ENCODE results near the gene SRCIN1.

Gene SRCIN1

DNA sequence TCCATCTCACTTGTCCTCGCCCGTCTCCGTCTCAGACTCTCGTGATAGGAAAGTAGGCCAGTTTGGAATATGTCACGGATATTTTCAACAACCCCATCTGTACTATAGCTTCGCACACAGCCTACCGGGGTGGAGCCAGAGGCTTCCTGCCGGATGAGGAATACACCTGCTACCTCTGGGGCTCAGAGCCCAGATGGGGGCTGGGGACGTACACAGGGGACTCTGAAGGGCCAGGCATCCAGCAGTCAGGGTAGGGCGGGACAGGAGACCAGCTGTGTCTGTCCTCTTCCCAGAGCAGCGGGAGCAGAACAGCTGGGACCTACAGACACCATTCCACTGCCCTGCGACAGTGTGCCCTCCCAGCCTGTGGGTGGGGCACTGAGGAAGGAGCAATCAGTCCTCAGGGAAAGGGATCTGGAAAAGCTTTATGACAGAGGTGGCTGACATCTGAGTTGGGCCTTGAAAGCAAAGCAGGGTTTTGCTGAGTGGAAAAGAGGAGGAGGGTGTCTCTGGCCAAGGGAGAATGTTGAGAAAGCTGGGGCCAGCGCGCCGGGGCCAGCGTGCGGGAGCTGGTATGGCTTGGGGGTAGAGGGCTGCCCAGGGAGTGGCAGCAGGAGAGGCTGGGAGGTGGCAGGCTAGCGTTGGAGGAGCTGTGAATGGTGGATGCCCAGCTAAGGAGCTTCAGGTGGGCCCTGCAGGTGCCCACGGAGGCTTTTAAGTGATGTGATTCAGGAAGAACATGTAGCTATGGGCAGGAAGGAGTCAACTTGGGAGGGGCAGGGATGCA is 11.5 kb upstream of the SRCIN1 start:
- DNase-seq = no peak

GRCh38 chr17:38616361-38616760 is 10.6 kb upstream of the SRCIN1 start:
- no peak for DNase-seq

DNA sequence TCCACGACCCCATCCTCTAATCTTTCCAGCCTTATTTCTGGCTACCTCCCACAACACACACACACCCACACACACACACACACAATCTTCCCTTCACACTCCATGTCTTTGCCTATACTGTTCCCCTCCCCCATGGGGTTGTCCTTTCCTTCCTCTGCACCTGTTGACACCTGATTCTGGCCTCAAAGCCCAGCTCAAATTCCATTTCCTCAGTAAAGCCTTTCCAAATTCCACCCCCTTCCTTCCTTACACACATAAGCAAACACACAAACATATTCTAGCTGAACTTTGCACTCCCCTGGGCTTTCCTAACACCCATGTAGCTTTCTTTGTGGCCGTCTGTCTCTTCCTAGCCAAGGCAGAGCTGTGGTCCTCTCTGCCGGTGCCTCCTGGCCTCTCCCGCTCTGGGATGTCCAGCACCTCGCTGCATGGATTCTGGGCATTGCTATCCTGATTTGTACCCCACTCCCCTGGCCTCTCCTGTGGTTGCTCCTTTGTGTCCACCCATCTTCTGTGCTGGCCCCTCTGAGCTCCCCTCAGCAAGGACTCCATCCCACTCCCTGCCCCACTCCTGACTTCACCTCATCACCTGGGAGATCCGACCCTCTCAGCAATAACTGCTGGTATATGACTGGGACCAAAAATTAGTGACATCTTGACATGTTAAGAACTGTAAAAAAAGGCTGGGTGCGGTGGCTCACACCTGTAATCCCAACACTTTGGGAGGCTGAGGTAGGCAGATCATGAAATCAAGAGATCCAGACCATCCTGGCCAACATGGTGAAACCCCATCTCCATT is 8.4 kb upstream of the SRCIN1 start:
- no peak for DNase-seq

- no peak for DNase-seq
These were observed 7.8 kb upstream of the SRCIN1 start for GRCh38 chr17:38613525-38613980.

GRCh38 chr17:38611872-38612376 is 6.2 kb upstream of the SRCIN1 start:
- DNase-seq = no peak

- DNase-seq = no peak
These were observed 5.5 kb upstream of the SRCIN1 start for GRCh38 chr17:38611070-38611786.

- DNase-seq = no peak
These were observed 3.7 kb upstream of the SRCIN1 start for GRCh38 chr17:38609280-38610031.

- no peak for DNase-seq
These were observed 2.9 kb upstream of the SRCIN1 start for GRCh38 chr17:38608648-38609047.

DNA sequence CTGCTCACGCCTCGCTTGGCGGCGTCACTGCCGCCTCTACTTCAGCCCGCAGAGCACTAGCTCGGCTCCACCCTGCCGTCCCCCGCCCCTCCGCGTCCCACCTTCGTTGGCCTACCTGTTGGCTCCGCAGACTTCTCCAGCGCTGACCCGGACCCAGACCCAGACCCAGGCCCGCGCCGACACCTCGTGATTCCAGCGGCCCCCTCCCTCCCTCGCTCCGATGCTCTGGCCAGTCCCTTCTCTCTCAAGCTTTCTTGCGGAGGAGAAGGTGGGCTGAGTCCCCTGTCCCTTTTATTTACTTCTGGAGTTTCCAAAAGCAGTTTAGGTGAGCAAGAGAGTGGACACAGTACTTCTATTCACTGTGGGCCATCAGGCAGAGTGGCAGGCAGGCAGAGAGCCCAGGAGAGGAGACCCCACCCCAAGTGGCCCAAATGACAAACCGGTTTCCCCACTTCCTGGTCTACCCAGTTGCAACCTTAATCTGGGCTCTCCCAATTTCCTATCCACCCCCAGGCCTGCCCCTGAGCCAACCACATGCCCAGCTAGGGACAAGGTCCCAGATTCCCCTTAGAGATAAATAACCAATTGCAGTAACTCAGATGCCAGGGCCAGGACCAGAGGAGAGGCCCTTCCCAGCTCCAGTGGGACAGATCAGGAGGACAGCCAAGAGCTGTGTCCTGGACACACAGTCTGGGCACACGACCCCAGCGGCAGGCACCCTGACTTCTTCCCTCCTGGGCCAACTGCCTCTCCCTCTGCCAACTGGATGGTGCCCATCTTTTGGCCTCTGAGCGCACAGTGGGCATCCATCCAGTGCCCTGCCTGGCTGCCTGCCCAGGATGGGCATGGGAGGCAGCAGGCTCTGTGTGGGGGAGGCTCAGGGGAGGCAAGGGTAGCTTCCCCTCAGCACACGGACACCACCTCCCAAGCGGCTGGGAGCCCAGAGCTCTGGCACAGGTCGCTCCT is 1.2 kb upstream of the SRCIN1 start:
- DNase-seq = no peak

DNA sequence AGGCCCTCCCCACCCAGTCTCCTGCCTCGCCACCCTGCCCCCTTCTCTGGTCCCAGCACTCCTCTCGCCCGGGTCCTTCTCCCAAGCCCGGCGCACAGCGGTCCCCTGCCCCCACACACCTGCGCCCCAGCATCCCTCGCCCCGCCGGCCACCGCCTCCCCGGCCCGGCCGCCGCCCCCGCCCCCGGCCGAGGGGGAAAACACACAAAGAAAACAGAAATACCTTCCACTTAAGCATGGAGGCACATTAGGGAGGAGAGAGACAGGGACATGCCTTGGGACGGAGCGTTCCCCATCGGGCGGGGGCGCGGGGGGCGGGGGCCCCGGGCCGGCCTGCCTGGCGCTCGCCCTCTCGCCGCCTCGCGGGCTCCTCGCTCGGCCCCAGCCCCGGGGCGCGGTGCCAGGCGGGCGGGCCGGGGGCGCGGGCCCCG is 326 bp downstream of the SRCIN1 start:
- no peak for DNase-seq

- DNase-seq = peak; percentile 13 to 28
These were observed 1.0 kb downstream of the SRCIN1 start for GRCh38 chr17:38604479-38605403.

DNA sequence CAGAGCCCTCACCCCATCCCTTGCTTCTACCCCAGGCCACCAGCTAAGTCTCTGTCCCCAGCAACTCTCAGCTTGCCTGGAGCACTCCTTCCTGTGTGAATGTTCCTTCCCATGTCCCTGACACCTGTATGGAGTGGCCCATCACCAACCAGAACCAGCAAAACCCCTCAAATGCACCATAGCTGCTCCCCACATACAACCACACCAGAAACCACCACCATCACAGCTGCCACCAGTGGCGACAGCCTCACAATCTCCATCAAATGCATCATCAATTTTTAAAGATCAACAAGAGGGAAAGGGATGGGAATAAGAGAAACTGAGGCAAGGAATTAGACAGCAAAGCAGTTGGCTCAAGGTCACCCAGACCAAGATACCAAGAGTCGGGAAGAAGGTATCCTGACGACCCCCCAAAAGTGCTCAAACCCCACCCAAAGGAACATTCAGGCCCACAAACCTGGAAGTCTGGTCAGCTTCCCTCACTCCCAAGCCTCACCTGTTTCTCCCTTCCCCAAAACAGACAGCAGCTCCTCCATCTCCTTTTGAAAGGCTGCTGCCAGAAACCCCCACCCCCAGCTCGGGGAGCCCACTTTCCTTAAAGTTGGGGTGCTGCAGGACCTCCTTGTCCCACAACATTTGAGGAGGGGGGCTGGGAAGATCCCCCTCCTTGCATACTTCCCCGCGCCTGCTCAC is 1.8 kb downstream of the SRCIN1 start:
- DNase-seq = no peak

GRCh38 chr17:38602956-38603785 is 2.6 kb downstream of the SRCIN1 start:
- no peak for DNase-seq

DNA sequence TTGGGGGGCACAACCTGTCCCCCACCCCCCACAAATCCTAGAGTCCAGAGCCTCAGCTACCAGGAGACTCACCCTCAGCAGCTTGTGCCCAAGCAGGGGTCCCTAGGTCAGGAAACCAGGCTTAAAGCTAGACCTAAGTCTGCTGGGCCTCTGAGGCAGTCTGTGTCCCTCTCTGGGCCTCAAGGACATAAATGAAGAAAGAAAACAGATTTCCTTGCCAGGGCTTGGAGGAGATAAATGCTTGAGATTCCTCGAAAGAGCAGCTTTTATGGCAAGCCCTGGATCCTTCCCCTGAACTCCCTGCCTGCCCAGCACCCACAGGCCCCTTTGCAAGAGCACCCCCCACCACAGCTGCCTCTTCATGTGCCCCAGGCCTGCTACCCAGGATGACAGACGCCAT is 3.3 kb downstream of the SRCIN1 start:
- no peak for DNase-seq

DNA sequence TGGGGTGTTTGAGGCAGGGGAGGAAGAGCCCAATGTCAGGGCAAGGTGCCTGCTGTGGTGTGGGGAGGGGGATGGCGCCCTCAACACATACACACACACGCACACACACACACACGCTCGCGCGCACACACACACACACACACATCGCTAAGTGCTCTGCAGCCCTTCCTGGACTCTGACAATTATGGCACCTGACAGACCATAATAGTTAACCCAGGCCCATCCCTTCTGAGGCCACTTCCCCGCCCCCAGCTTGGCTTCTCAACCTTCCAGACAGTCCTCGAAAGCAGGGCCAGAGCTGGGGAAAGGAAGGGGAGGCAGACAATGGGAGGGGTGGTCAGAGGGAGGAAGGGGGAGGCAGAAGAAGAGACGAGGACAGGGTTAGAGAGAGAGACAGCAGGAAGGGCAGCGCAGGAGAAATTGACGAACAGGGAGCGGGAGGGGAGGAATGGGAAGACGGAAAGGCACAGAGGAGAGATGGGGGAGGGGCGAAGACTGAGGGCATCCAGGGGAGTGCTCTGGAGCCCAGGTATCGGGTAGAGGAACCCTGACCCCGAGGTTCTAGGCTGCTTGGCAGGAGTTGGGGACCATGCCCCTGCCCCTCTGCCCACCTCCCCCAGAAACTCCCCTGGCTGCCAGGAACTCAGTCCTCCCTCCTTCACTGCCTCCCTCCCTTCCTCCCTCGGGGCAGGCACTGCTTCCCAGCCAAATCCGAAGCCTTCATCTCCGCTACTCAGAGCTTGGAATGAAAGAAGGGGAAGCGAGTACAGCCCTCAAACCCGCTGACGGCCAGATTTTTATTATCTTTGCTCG is 4.0 kb downstream of the SRCIN1 start:
- DNase-seq = no peak

DNA sequence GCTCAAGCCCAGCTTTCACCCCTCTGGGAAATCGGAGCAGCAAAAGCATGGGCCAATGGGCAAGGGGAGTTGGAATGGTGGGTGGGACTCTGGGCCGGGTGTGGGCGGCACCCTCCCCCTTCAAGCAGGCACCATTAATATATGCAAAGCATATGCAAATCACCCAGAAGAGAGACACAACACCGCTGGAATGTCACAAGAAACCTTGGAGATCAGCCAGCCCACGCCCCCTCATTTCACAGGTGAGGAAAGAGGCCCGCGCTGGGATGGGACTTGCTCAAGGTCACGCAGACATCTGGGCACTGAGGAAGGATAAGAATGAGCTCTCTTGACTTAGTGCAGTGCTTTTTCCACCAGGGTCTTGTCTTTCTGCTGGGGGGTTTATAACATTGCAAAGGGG is 4.8 kb downstream of the SRCIN1 start:
- DNase-seq = no peak

GRCh38 chr17:38600416-38600815 is 5.3 kb downstream of the SRCIN1 start:
- DNase-seq = no peak
